Measurements from ENCODE around the gene ZDHHC13.

Gene ZDHHC13

GRCh38 chr11:19162951-19163505, 46.1 kb downstream of the ZDHHC13 start:
- H3K4me3 ChIP-seq = no peak overlapping the region

GRCh38 chr11:19163617-19164016, 46.6 kb downstream of the ZDHHC13 start:
- no peak overlapping the region for H3K4me3 ChIP-seq

More at GRCh38 chr11:19162951-19163505, 46.1 kb downstream of the ZDHHC13 start:
- no peak overlapping the region for H3K27ac ChIP-seq

DNA sequence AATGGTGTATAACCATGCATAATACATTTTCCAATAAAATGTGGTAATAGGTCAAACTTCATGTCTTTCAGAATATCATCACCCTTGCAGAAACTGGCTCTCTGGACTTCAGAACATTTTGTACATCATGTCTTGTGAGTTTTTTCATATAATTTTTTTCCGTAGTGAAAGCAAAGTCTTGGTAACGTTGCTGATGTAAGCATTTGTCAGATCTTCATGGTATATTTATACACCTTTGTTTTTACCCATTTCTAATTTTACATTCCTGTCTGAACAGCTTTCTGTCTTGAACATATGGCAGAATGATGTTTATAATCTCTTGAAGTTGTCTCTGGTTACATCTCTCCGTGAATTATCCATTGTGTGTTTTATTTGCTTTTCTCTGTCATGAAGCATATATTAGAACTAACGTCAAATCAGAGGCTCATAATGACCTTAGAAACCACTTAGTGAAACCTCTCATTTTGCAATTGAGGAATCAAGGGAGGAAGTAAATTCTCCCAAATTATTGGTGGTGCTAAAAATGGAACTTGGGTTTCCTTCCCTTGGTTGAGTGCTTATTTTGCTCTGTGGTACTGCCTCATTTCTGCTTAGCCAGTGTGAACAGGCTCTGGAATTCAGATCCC, 47.4 kb downstream of the ZDHHC13 start:
- Histone ChIP-seq H3K4me3 (no peak overlapping the region), H3K27ac (no peak overlapping the region)

More at GRCh38 chr11:19163617-19164016, 46.6 kb downstream of the ZDHHC13 start:
- no peak overlapping the region for H3K27ac ChIP-seq

- no peak overlapping the region for H3K4me3 ChIP-seq
Observed at GRCh38 chr11:19164881-19165280, 47.9 kb downstream of the ZDHHC13 start.

GRCh38 chr11:19168090-19168489, 51.1 kb downstream of the ZDHHC13 start:
- no peak overlapping the region for H3K4me3 ChIP-seq
- no peak overlapping the region for H3K27ac ChIP-seq

More at GRCh38 chr11:19164881-19165280, 47.9 kb downstream of the ZDHHC13 start:
- no peak overlapping the region for H3K27ac ChIP-seq

- H3K27ac ChIP-seq = no peak overlapping the region
Observed at GRCh38 chr11:19173004-19173689, 56.2 kb downstream of the ZDHHC13 start.

GRCh38 chr11:19173964-19174638, 57.1 kb downstream of the ZDHHC13 start:
- H3K4me3 ChIP-seq = no peak overlapping the region

More at GRCh38 chr11:19173004-19173689, 56.2 kb downstream of the ZDHHC13 start:
- no peak overlapping the region for H3K4me3 ChIP-seq

DNA sequence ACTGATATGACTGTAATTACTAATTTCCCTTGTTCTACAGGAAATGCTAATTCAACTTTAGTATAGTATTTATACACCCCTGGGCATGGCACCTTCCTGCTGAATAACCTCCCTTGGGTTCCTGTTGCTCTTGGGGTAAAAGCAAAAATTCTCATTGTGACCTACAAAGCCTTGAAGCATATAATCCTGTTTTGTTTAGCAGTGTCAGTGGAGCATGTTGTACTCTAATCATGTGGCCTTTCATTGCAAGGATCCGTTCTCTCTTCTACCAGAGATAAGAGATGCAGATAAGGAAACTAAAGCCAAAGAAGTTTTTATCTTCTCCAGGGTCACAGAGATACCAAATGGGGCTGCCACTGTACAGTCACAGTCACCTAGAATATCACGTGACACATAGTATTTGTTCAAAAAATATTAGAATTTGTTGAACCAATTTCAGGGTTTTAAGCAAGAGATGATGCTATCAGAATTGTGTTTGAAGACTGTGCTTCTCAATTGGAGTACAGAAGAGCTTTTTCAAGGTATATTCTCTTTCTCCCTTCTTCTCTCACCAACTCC, 59.7 kb downstream of the ZDHHC13 start:
- no peak overlapping the region for H3K4me3 ChIP-seq
- H3K27ac ChIP-seq = no peak overlapping the region

More at GRCh38 chr11:19173964-19174638, 57.1 kb downstream of the ZDHHC13 start:
- no peak overlapping the region for H3K27ac ChIP-seq

GRCh38 chr11:19181531-19182261, 64.7 kb downstream of the ZDHHC13 start:
- H3K4me3 ChIP-seq = no peak overlapping the region
- H3K27ac ChIP-seq = no peak overlapping the region

- no peak overlapping the region for H3K27ac ChIP-seq
- no peak overlapping the region for H3K4me3 ChIP-seq
Observed at GRCh38 chr11:19183646-19184045, 66.7 kb downstream of the ZDHHC13 start.

DNA sequence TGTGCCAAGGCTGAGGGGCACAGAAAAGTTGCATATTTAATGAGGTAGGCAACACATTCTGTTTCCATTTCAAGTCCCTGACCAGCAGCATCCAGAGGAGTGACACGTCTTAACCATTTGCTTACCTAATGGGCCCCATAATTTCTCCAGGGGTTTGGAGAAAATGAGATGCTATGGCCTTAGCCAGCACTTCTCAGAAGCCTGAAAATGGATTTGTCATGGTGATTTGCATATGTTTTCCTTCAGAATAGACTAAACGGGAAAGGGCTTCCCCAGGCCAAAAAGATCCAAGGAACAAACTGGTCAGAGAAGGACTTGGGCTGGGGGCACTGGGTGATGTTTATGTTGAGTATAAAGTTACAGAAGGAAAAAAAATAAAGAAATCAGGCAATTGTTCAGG, 68.1 kb downstream of the ZDHHC13 start:
- H3K27ac ChIP-seq = no peak overlapping the region
- H3K4me3 ChIP-seq = no peak overlapping the region

- H3K27ac ChIP-seq = no peak overlapping the region
Observed at GRCh38 chr11:19185516-19186052, 68.6 kb downstream of the ZDHHC13 start.

GRCh38 chr11:19187114-19187832, 70.3 kb downstream of the ZDHHC13 start:
- H3K27ac ChIP-seq = no peak overlapping the region

More at GRCh38 chr11:19185516-19186052, 68.6 kb downstream of the ZDHHC13 start:
- H3K4me3 ChIP-seq = no peak overlapping the region

DNA sequence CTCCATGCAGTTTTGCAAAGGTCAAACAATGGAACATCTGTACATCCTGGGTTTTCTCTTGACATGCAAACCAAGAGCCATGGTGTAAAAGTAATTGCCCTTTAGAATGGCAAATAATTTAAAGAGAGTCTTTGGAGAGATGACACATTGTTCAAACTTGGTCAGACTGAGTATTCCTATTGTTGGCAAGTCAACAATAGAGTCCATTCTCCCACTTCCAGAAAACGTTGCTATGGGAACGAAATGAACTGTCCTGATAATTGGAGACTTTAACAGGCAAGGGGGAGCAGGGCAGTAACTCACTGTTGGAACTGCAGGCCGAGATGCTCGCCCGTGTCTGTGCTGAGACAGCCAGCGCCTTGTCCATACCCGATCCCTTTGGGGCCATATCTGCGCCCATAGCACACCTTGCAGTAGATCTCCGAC, 70.9 kb downstream of the ZDHHC13 start:
- no peak overlapping the region for H3K27ac ChIP-seq

More at GRCh38 chr11:19187114-19187832, 70.3 kb downstream of the ZDHHC13 start:
- H3K4me3 ChIP-seq = no peak overlapping the region

DNA sequence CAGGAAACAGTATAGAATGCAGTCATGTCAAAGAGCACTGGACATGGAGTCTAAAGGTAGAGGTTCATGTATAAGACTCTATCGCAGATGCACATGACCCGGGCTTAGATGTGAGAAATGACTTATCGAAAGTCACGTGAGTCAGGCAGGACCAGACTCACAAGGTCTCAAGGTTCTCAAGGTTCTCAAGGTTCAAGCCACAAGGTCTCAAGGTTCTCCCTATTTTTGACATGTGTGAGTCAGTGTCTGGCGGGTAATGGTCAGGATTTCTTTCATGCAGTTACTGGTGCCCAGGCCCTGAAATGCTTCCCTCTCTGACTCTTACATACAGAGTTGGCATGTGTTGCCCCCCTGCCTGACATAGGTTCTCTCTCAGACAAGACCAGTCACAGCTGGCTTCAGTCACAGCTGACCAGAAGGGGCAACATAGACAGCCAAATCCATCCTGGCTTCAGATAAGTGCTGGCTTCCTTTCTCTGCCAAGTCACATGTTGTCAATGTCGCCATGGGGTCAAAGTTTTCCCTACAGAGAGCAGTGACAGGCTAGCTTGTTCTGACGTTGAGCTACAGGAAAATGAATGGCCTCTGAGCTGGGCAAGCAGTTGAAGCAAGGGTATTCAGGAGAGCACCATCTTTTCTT, 74.7 kb downstream of the ZDHHC13 start:
- H3K4me3 ChIP-seq = no peak overlapping the region
- H3K27ac ChIP-seq = no peak overlapping the region

More for the DNA sequence above, 70.9 kb downstream of the ZDHHC13 start:
- no peak overlapping the region for H3K4me3 ChIP-seq

GRCh38 chr11:19193916-19194315, 76.9 kb downstream of the ZDHHC13 start:
- H3K27ac ChIP-seq = no peak overlapping the region

GRCh38 chr11:19194620-19195308, 77.8 kb downstream of the ZDHHC13 start:
- no peak overlapping the region for H3K27ac ChIP-seq
- no peak overlapping the region for H3K4me3 ChIP-seq

More at GRCh38 chr11:19193916-19194315, 76.9 kb downstream of the ZDHHC13 start:
- H3K4me3 ChIP-seq = no peak overlapping the region
